HL-60 (cell line): Measurements from ENCODE around the gene FOXP3.

Experiments used
- CTCF ChIP-seq: IDR thresholded peaks from one replicate; pipeline ENCODE4 v1.5.1; 2011; ENCODE audit warnings: low read length, control low read depth, inconsistent platforms; ENCODE audit not compliant: insufficient read depth
- GABPA ChIP-seq: IDR thresholded peaks from 2 replicates; pipeline ENCODE4 v1.6.1; 2012; ENCODE audit warnings: low read depth
- POLR2AphosphoS5 ChIP-seq: IDR thresholded peaks from 2 replicates; pipeline ENCODE4 v1.6.1; 2012; ENCODE audit warnings: low read depth
- REST ChIP-seq: IDR thresholded peaks from 2 replicates; pipeline ENCODE4 v1.6.1; 2012; ENCODE audit warnings: low read depth; ENCODE audit not compliant: insufficient replicate concordance
- SPI1 ChIP-seq: IDR thresholded peaks from 2 replicates; pipeline ENCODE4 v1.6.1; 2012; ENCODE audit warnings: low read depth, mild to moderate bottlenecking, borderline replicate concordance

- no peak for TF ChIP-seq CTCF
- TF ChIP-seq GABPA: no peak
- no peak for TF ChIP-seq POLR2AphosphoS5
- no peak for TF ChIP-seq SPI1
- no peak for TF ChIP-seq REST
Observed at GRCh38 chrX:49271341-49271740, 6.8 kb upstream of the FOXP3 start.
